Breast epithelium (tissue), 3 donors: ENCODE measurements around the gene GOLGA6L9.
"Not testable (repeated sequence)": the region's sequence is repeated elsewhere in the genome, so short reads cannot be mapped to it uniquely, and the experiment has no call there.

Experiments used
- POLR2A ChIP-seq: fragments of 450-650 bp; IDR thresholded peaks from one replicate; pipeline ENCODE4 v1.6.1; 2016; ENCODE audit warnings: antibody characterized with exemption, mild to moderate bottlenecking, moderate library complexity
- POLR2AphosphoS5 ChIP-seq, 3 donors: sonication (generic); formaldehyde crosslinking; IDR thresholded peaks; one replicate each; pipeline ENCODE4 v1.6.1; 2017; ENCODE audit warnings: antibody characterized with exemption in 3 of 3
- TF ChIP-seq, protein P1 (sequence below), 3 donors: fragments of 450-650 bp; IDR thresholded peaks; one replicate each; pipeline ENCODE4 v1.5.1; 2016 to 2017; ENCODE audit warnings: antibody characterized with exemption in 3 of 3, mild to moderate bottlenecking in 3 of 3, moderate library complexity in 3 of 3

DNA sequence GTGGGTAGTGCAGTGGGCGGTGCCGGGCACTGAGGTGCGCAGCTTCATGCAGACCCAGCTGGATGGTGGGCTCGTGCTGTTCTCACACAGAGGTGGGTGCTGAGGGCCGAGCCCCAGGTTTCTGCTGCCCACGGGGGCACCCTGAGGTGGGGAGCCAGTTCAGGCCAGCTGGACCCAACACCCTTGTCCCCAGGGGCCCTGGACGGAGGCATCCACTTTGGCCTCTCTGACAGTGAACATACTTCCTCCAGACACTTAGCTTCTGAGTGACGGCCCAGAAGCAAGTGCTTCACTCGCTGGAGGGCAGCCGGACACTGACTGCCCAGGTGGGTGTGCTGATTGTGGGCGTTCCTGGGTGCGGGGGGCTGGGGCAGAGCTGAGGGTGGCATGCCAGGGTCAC, 39.8 kb downstream of the GOLGA6L9 start:
- TF ChIP-seq, protein P1, sequence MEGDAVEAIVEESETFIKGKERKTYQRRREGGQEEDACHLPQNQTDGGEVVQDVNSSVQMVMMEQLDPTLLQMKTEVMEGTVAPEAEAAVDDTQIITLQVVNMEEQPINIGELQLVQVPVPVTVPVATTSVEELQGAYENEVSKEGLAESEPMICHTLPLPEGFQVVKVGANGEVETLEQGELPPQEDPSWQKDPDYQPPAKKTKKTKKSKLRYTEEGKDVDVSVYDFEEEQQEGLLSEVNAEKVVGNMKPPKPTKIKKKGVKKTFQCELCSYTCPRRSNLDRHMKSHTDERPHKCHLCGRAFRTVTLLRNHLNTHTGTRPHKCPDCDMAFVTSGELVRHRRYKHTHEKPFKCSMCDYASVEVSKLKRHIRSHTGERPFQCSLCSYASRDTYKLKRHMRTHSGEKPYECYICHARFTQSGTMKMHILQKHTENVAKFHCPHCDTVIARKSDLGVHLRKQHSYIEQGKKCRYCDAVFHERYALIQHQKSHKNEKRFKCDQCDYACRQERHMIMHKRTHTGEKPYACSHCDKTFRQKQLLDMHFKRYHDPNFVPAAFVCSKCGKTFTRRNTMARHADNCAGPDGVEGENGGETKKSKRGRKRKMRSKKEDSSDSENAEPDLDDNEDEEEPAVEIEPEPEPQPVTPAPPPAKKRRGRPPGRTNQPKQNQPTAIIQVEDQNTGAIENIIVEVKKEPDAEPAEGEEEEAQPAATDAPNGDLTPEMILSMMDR (IDR thresholded peaks at IDR 0.05) = not testable (repeated sequence)
- not testable (repeated sequence) for TF ChIP-seq POLR2A; POLR2AphosphoS5 (IDR thresholded peaks at IDR 0.05)
